ENCODE measurements around the gene MAP3K3.

DNA sequence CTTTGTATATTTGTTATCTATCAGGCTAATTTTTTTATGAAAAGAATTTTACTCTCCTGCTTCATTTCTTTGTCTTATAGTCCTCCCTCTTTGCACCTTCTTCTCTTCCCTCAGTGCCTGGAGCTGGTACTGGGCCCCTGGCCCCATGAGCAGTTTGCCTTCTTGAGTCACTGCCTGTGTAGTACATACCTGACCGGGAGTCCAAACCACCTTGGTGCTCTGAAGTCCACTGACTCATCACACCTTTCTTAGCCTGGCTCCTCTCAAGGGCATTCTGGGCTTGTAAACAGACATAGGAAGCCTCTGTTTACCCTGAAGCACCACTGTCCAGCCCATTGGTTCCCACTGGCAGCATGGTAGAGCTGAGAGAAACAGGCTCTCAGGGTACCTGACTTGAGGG, 32.6 kb upstream of the MAP3K3 start:
- TF ChIP-seq JUN (IDR thresholded peaks at IDR 0.05): no peak
- TF ChIP-seq RNF2 (IDR thresholded peaks at IDR 0.05; ENCODE audit: borderline replicate concordance, low read depth): no peak
- TF ChIP-seq, protein P1, sequence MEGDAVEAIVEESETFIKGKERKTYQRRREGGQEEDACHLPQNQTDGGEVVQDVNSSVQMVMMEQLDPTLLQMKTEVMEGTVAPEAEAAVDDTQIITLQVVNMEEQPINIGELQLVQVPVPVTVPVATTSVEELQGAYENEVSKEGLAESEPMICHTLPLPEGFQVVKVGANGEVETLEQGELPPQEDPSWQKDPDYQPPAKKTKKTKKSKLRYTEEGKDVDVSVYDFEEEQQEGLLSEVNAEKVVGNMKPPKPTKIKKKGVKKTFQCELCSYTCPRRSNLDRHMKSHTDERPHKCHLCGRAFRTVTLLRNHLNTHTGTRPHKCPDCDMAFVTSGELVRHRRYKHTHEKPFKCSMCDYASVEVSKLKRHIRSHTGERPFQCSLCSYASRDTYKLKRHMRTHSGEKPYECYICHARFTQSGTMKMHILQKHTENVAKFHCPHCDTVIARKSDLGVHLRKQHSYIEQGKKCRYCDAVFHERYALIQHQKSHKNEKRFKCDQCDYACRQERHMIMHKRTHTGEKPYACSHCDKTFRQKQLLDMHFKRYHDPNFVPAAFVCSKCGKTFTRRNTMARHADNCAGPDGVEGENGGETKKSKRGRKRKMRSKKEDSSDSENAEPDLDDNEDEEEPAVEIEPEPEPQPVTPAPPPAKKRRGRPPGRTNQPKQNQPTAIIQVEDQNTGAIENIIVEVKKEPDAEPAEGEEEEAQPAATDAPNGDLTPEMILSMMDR (IDR thresholded peaks at IDR 0.05): no peak
- TF ChIP-seq SMC3 (IDR thresholded peaks at IDR 0.05): no peak
- TF ChIP-seq HDAC2 (IDR thresholded peaks at IDR 0.05): no peak
- TF ChIP-seq HOXA7 (CRISPR knock-in tag; IDR thresholded peaks at IDR 0.05): no peak
- no peak for TF ChIP-seq ZFP36 (IDR thresholded peaks at IDR 0.05; ENCODE audit: borderline replicate concordance, partially characterized antibody)
- no peak for TF ChIP-seq EP300 (IDR thresholded peaks at IDR 0.05)
- no peak for TF ChIP-seq RFX5 (IDR thresholded peaks at IDR 0.05)

All from A549 (cell line).